HG03354 (cell line): ENCODE data around the gene MX1.
"Not testable (repeated sequence)": the region's sequence is repeated elsewhere in the genome, so short reads cannot be mapped to it uniquely, and the experiment has no call there.

Experiments
- ATAC-seq: cut with Tn5 transposase; IDR thresholded peaks from one replicate; pipeline ENCODE4 v1.9.1; 2021; ENCODE audit warnings: mild to moderate bottlenecking; ENCODE audit not compliant: unreplicated experiment, poor library complexity, severe bottlenecking

Gene MX1

GRCh38 chr21:41406340-41406739, 19.7 kb upstream of the MX1 start:
- ATAC-seq, result no peak

- ATAC-seq, result no peak
These were observed 18.2 kb upstream of the MX1 start for GRCh38 chr21:41407541-41408460.

- ATAC-seq, result no peak
These were observed 15.7 kb upstream of the MX1 start for GRCh38 chr21:41410361-41410760.

- ATAC-seq, result no peak
These were observed 15.1 kb upstream of the MX1 start for GRCh38 chr21:41410767-41411448.

DNA sequence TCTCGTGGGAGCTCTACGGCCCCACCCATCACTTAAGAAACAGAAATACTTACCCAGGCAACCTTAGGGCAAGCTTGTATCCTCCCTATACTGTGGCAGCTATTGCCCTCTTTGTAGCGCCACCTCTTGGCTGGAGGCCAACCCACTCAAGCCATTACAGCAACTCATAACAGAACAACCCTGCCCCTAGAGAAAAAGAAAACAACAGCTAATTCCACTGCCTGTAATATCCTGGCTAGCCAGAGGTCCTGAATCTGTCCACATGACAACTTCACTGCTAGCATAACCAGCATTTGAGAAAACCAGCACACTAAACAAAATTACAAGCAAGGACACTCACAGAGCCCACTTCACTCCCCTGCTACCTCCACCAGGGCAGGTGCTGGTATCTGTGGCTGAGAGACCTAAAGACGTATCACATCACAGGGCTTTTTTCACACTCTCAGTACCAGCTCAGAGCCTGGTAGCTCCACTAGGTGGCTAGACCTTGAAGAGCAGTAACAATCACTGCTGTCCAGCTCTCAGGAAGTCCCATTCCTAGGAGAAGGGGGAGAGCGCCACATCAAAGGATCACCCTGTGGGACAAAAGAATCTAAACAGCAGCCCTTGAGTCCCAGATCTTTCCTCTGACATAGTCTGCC, 14.5 kb upstream of the MX1 start:
- peak; percentile 48 for ATAC-seq

GRCh38 chr21:41417505-41417904, 8.5 kb upstream of the MX1 start:
- not testable (repeated sequence) for ATAC-seq

- ATAC-seq, result no peak
These were observed 7.6 kb upstream of the MX1 start for GRCh38 chr21:41418393-41418792.

- no peak for ATAC-seq
These were observed 6.9 kb upstream of the MX1 start for GRCh38 chr21:41418956-41419680.

DNA sequence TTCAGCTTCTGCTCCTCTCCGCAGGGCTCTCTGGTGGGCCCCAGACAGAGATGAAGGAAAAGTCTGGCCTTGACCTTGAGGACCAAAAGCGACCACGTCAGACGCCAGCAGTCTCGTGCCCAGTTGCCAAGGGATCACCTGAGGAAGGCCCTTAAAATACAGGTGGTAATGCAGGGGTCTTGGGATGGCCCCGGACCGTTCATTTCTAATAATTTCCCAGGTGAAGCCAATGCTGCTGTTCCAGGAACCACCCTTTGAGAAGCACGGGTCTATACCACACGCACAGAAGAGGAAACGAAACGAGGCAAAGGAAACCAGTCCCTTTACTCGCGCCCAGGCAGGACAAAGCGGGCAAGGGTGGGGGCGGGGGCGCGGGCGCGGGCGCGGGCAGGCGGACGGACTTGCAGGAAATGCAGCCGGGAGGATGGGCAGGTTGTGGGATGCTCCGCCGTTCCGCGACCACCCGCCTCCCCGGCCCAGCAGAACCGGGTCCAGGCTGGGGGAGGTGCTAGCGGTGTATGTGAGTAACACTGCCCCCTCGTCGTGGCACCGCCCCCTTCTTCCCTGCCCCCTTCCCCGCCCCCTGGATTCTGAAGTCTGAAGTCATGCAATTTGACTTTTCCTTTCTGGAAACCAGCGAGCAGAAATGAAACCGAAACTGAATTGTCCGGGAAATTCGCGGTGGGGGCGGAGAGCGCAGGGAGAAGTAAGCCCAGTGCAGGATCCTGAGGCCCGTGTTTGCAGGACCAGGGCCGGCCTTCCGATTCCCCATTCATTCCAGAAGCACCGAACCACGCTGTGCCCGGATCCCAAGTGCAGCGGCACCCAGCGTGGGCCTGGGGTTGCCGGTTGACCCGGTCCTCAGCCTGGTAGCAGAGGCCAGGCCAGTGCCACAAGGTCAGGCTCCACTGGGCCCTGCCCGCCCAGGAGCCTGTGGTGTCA, 5.8 kb upstream of the MX1 start:
- peak; percentile 85 for ATAC-seq

DNA sequence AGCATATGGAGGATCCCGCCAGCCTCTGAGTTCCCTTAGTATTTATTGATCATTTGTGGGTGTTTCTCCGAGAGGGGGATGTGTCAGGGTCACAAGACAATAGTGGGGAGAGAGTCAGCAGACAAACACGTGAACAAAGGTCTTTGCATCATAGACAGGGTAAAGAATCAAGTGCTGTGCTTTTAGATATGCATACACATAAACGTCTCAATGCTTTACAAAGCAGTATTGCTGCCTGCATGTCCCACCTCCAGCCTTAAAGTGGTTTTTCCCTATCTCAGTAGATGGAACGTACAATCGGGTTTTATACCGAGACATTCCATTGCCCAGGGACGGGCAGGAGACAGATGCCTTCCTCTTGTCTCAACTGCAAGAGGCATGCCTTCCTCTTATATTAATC, 5.0 kb upstream of the MX1 start:
- ATAC-seq, result not testable (repeated sequence)

GRCh38 chr21:41422546-41423304, 3.3 kb upstream of the MX1 start:
- no peak for ATAC-seq

- not testable (repeated sequence) for ATAC-seq
These were observed 2.8 kb upstream of the MX1 start for GRCh38 chr21:41423305-41423636.

DNA sequence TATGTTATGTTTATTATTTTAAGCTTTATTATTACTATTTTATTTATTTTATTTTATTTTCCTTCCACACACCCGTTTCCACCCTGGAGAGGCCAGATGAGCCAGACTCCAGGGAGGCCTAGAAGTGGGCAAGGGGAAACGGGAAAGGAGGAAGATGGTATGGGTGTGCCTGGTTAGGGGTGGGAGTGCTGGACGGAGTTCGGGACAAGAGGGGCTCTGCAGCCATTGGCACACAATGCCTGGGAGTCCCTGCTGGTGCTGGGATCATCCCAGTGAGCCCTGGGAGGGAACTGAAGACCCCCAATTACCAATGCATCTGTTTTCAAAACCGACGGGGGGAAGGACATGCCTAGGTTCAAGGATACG, 468 bp upstream of the MX1 start:
- no peak for ATAC-seq

- peak; percentile 9 for ATAC-seq
These were observed 801 bp downstream of the MX1 start for GRCh38 chr21:41426676-41427404.

DNA sequence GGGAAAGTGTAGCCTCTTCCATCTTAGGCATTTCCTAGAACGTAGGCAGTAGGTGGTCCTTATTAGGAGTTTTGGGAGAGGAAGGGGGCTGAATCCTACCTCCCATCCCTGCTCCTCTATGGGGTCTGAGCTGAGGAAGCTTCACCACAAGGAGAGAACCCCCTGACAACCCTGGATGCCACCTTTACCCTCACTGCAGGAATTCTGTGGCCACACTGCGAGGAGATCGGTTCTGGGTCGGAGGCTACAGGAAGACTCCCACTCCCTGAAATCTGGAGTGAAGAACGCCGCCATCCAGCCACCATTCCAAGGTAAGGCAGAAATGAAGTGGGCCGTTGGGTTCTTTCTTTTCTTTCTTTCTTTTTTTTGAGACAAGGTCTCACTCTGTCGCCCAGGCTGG, 1.5 kb downstream of the MX1 start:
- no peak for ATAC-seq

DNA sequence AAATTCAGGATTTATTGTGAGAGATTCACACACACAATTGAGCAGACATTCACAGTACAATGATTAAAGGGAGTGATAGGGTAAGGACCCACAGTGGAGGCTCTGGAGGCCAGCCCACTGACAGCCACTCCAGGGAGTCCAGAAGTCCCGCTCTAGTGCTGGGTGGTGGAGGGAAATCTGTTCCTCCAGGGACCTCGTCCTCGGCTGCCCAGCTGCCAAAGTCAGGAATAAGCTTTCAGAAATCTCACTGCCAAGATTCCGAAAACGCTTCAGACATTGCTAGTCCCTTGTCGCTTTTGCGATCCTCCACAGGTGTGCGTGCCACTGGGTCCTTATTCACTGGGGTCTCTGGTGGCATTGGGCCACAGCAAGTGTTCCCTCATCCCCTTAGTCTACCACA, 2.3 kb downstream of the MX1 start:
- no peak for ATAC-seq

- no peak for ATAC-seq
These were observed 2.8 kb downstream of the MX1 start for GRCh38 chr21:41428847-41429246.

GRCh38 chr21:41429305-41429704, 3.3 kb downstream of the MX1 start:
- ATAC-seq, result no peak
